A673 (cell line): ENCODE results near the gene TGIF2.

ENCODE experiments used
- EZH2 ChIP-seq: fragments of 200-600 bp; sonication (generic); IDR thresholded peaks from 2 replicates; pipeline ENCODE4 v1.6.1; 2017; ENCODE audit warnings: borderline replicate concordance, low read depth, mild to moderate bottlenecking, mixed read lengths, antibody characterized with exemption, low read length; ENCODE audit not compliant: poor library complexity, severe bottlenecking
- TF ChIP-seq, protein P1 (sequence below): fragments of 300-800, 200-600 bp; sonication (generic); conservative IDR thresholded peaks from 2 replicates; pipeline ENCODE4 v1.5.1; 2017; ENCODE audit warnings: low read depth, mild to moderate bottlenecking, antibody characterized with exemption, low read length, moderate library complexity, mixed read lengths

DNA sequence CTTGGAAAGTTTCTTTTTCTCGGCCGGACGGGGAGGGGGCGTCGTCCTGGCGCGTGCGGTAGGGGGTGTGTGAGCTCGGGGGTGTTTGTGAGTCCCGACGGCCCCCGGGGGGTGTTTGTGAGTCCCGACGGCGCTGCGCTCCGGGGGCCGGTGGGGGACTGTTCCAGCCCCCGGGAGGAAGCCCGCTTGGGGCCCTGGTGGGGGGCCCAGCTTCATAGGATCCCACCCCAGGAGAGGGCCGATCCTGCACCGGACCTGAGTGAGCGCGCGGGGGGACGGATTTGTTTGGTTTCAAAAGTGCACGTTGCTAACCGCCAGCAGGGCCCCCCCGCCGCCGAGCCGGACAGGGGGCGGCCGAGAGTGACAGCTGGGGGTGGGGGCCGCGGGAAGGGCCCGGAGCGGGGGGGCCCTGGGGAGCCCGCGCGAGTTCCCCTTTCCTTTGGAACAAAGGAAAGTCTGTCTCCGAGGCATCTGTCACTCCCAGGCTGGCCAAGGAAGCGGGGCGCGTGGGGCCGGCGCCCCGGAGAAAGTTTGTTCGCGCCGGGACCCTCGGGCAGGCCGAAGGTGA lies 485 bp downstream of the TGIF2 start:
- TF ChIP-seq, protein P1, sequence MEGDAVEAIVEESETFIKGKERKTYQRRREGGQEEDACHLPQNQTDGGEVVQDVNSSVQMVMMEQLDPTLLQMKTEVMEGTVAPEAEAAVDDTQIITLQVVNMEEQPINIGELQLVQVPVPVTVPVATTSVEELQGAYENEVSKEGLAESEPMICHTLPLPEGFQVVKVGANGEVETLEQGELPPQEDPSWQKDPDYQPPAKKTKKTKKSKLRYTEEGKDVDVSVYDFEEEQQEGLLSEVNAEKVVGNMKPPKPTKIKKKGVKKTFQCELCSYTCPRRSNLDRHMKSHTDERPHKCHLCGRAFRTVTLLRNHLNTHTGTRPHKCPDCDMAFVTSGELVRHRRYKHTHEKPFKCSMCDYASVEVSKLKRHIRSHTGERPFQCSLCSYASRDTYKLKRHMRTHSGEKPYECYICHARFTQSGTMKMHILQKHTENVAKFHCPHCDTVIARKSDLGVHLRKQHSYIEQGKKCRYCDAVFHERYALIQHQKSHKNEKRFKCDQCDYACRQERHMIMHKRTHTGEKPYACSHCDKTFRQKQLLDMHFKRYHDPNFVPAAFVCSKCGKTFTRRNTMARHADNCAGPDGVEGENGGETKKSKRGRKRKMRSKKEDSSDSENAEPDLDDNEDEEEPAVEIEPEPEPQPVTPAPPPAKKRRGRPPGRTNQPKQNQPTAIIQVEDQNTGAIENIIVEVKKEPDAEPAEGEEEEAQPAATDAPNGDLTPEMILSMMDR: no peak
- TF ChIP-seq EZH2: no peak
